CD14-positive monocyte (primary cell): Measurements from ENCODE around the gene TNS4. TPM values are rescaled to one million over a fixed set of nuclear protein-coding genes. Genes with fewer than 3 reads are reported as not detected.
A peak's percentile ranks its signal among the peaks of the same experiment; 100 is the strongest.

ENCODE experiments used
- DNase-seq, 3 donors: peaks; one replicate each; pipeline ENCODE4 v3.0.0-alpha.2; 2011 to 2022
- H2AFZ ChIP-seq: 2 replicates; pipeline ENCODE4 v1.6.0; 2012; ENCODE audit warnings: mild to moderate bottlenecking, low read depth, low read length, inconsistent platforms; ENCODE audit not compliant: insufficient read depth, poor library complexity, severe bottlenecking
- H3K27ac ChIP-seq, 2 donors: 1 replicate in 1 of 2; 2 replicates in 1 of 2; pipeline ENCODE4 v1.5.1; 2012 to 2013; ENCODE audit warnings: low read length in 2 of 2, control low read depth in 1 of 2, inconsistent platforms in 1 of 2, low read depth in 1 of 2, mild to moderate bottlenecking in 1 of 2
- H3K27me3 ChIP-seq, 2 donors: one replicate each; pipeline versions ENCODE4 v1.6.0 to v1.6.1; 2011 to 2013; ENCODE audit warnings: low read length in 2 of 2; ENCODE audit not compliant: control insufficient read depth in 2 of 2, insufficient read depth in 2 of 2
- H3K36me3 ChIP-seq, 2 donors: replicated peaks in 1 of 2; 1 replicate in 1 of 2; 2 replicates in 1 of 2; pipeline versions ENCODE4 v1.5.1 to v1.6.1; 2012 to 2013; ENCODE audit warnings: low read length in 2 of 2, control low read depth in 1 of 2, inconsistent platforms in 1 of 2, mild to moderate bottlenecking in 1 of 2; ENCODE audit not compliant: insufficient read depth in 2 of 2, control insufficient read depth in 1 of 2
- H3K4me1 ChIP-seq, 2 donors: 1 replicate in 1 of 2; 2 replicates in 1 of 2; pipeline versions ENCODE4 v1.5.1 to v1.6.1; 2012 to 2013; ENCODE audit warnings: low read length in 2 of 2, control low read depth in 1 of 2, inconsistent platforms in 1 of 2, mild to moderate bottlenecking in 1 of 2, moderate library complexity in 1 of 2; ENCODE audit not compliant: insufficient read depth in 2 of 2, control insufficient read depth in 1 of 2
- H3K4me2 ChIP-seq: replicated peaks from 2 replicates; pipeline ENCODE3; 2012; ENCODE audit warnings: low read length, moderate library complexity, mild to moderate bottlenecking; ENCODE audit not compliant: poor library complexity, severe bottlenecking; ENCODE audit errors: extremely low read depth
- H3K4me3 ChIP-seq, 3 experiments: fragments of 200-600 bp in 1 of 3; sonication (generic) in 1 of 3; replicated peaks in 1 of 3; 1 replicate in 2 of 3; 2 replicates in 1 of 3; pipeline ENCODE4 v1.5.1; 2011 to 2013; ENCODE audit warnings: low read length in 3 of 3, mild to moderate bottlenecking in 3 of 3, control low read depth in 2 of 3, low read depth in 2 of 3, inconsistent platforms in 1 of 3, moderate library complexity in 1 of 3
- H3K79me2 ChIP-seq: 2 replicates; pipeline ENCODE4 v1.6.0; 2012; ENCODE audit warnings: mild to moderate bottlenecking, control low read depth, inconsistent platforms, low read length, moderate library complexity; ENCODE audit not compliant: insufficient read depth
- H3K9ac ChIP-seq: 2 replicates; pipeline ENCODE4 v1.6.0; 2017; ENCODE audit warnings: low read length, mild to moderate bottlenecking; ENCODE audit not compliant: insufficient read depth, poor library complexity, severe bottlenecking
- H3K9me3 ChIP-seq, 2 donors: replicated peaks in 1 of 2; 1 replicate in 1 of 2; 2 replicates in 1 of 2; pipeline versions ENCODE4 v1.5.1 to v1.6.1; 2012 to 2013; ENCODE audit warnings: low read length in 2 of 2, control low read depth in 1 of 2; ENCODE audit not compliant: control insufficient read depth in 1 of 2, insufficient read depth in 1 of 2
- H4K20me1 ChIP-seq: 2 replicates; pipeline ENCODE4 v1.6.0; 2012; ENCODE audit warnings: mild to moderate bottlenecking, low read length, control low read depth, moderate library complexity; ENCODE audit not compliant: insufficient read depth
- H3K27ac Mint-ChIP-seq, 7 donors: one replicate each; pipeline ENCODE4 v1.8.0; 2020; ENCODE audit warnings: mild to moderate bottlenecking in 7 of 7, mixed read lengths in 7 of 7, moderate library complexity in 6 of 7, inconsistent platforms in 2 of 7
- H3K27me3 Mint-ChIP-seq, 3 donors: one replicate each; pipeline ENCODE4 v1.8.0; 2021 to 2022; ENCODE audit warnings: low read depth in 3 of 3, mild to moderate bottlenecking in 3 of 3, mixed read lengths in 3 of 3, moderate library complexity in 3 of 3, inconsistent platforms in 1 of 3
- H3K36me3 Mint-ChIP-seq, 2 donors: one replicate each; pipeline ENCODE4 v1.8.0; 2020; ENCODE audit warnings: mixed read lengths in 2 of 2, inconsistent platforms in 1 of 2, mild to moderate bottlenecking in 1 of 2
- H3K4me1 Mint-ChIP-seq: one replicate; pipeline ENCODE4 v1.8.0; 2020; ENCODE audit warnings: mild to moderate bottlenecking, mixed read lengths
- H3K4me3 Mint-ChIP-seq, 2 donors: one replicate each; pipeline ENCODE4 v1.8.0; 2020; ENCODE audit warnings: mild to moderate bottlenecking in 2 of 2, mixed read lengths in 2 of 2, moderate library complexity in 1 of 2
- H3K9me3 Mint-ChIP-seq, 7 donors: one replicate each; pipeline ENCODE4 v1.8.0; 2020 to 2022; ENCODE audit warnings: mixed read lengths in 7 of 7, mild to moderate bottlenecking in 6 of 7, moderate library complexity in 6 of 7, inconsistent platforms in 2 of 7
- CTCF ChIP-seq: fragments of 200-600 bp; IDR thresholded peaks from one replicate; pipeline ENCODE4 v1.8.0; 2022; ENCODE audit warnings: antibody characterized with exemption, mild to moderate bottlenecking
- WGBS: methylation state at CpG from one replicate; pipeline ENCODE4 v1.1.5; 2013; ENCODE audit warnings: missing lambda C conversion rate; ENCODE audit not compliant: insufficient coverage; 5-methylcytosine and 5-hydroxymethylcytosine counted together
- intact Hi-C, 2 donors: fragments of 100-400 bp; cut with micrococcal nuclease; formaldehyde crosslinking; loops; one replicate each; pipeline versions ENCODE4 v1.15.0 to v1.15.1; 2023
- polyA plus RNA-seq, 3 donors: library from polyadenylated mRNA; depleted of rRNA in 1 of 3; unstranded in 2 of 3; stranded (reverse) in 1 of 3; fragments of 300-500 nt in 2 of 3; fragments of >200 nt in 1 of 3; fragmentation: Illumina TruSeq in 2 of 3; gene quantifications; 1 replicate in 2 of 3; 2 replicates in 1 of 3; pipeline ENCODE4 v1.2.3, GENCODE V29; 2012 to 2021

TNS4 gene
- polyA plus RNA-seq, 3 donors: not detected

- no peak overlapping the region for H2AFZ ChIP-seq
- H3K9ac ChIP-seq: no peak overlapping the region
- DNase-seq: no peak
- peak overlapping the region in 1 of 7 donors; percentile 16 for H3K27ac Mint-ChIP-seq
- peaks cover 27 to 37% of the 10 kb centered on the region in 2 donors for H3K4me1 ChIP-seq
- H3K36me3 Mint-ChIP-seq: no peaks in the 10 kb centered on the region
- H3K4me3 Mint-ChIP-seq: peak overlapping the region in 1 of 2 donors; percentile 6
- H3K36me3 ChIP-seq: no peaks in the 10 kb centered on the region
- peaks cover 0 to 15% of the 10 kb centered on the region in 2 donors for H3K27me3 ChIP-seq
- H4K20me1 ChIP-seq: no peaks in the 10 kb centered on the region
- peaks cover 24 to 50% (median 27%) of the 10 kb centered on the region in 3 donors for H3K27me3 Mint-ChIP-seq
- H3K79me2 ChIP-seq: no peaks in the 10 kb centered on the region
- H3K9me3 ChIP-seq: no peaks in the 10 kb centered on the region
- H3K4me3 ChIP-seq: no peak overlapping the region
- peaks cover 34% of the 10 kb centered on the region for H3K4me1 Mint-ChIP-seq
- intact Hi-C loops: no loop called here
- no peak overlapping the region for H3K27ac ChIP-seq
- H3K9me3 Mint-ChIP-seq: no peaks in the 10 kb centered on the region
- WGBS: 2% methylated on average over 7 of the region's 8 CpGs
- H3K4me2 ChIP-seq: no peak overlapping the region
- no peak for TF ChIP-seq CTCF
Observed at GRCh38 chr17:40448213-40448638, 53.2 kb downstream of the TNS4 start.

- Histone ChIP-seq H3K4me1 (peaks cover 30 to 41% of the 10 kb centered on the region in 2 donors), H3K36me3 (no peaks in the 10 kb centered on the region), H2AFZ (no peak overlapping the region), H3K9me3 (no peaks in the 10 kb centered on the region), H3K79me2 (no peaks in the 10 kb centered on the region), H4K20me1 (no peaks in the 10 kb centered on the region), H3K9ac (no peak overlapping the region), H3K4me2 (no peak overlapping the region), H3K27me3 (peaks cover 0 to 18% of the 10 kb centered on the region in 2 donors), H3K4me3 (no peak overlapping the region), H3K27ac (no peak overlapping the region)
- no peak for DNase-seq
- no peaks in the 10 kb centered on the region for H3K36me3 Mint-ChIP-seq
- no peaks in the 10 kb centered on the region for H3K9me3 Mint-ChIP-seq
- peaks cover 24 to 50% (median 28%) of the 10 kb centered on the region in 3 donors for H3K27me3 Mint-ChIP-seq
- H3K4me1 Mint-ChIP-seq: peaks cover 34% of the 10 kb centered on the region
- WGBS: 40% methylated on average over 4 of the region's 4 CpGs
- TF ChIP-seq CTCF: no peak
- intact Hi-C loops: no loop called here
- peak overlapping the region in 1 of 7 donors; percentile 16 for H3K27ac Mint-ChIP-seq
- peak overlapping the region in 1 of 2 donors; percentile 6 for H3K4me3 Mint-ChIP-seq
Observed at GRCh38 chr17:40447806-40448205, 53.6 kb downstream of the TNS4 start.
